Natural killer cell (primary cell): Measurements from ENCODE around the gene UGT1A6. TPM values are rescaled to one million over a fixed set of nuclear protein-coding genes. Genes with fewer than 3 reads are reported as not detected.

Source experiments
- ATAC-seq, 3 donors: fragments of 150-1000 bp in 2 of 3; fragments of 200-7000 bp in 1 of 3; cut with Tn5 transposase; 1 replicate in 1 of 3; 2 replicates in 2 of 3; pipeline ENCODE4 v1.10.0; 2021; ENCODE audit warnings: mild to moderate bottlenecking in 2 of 3, moderate library complexity in 2 of 3
- DNase-seq, 2 donors: peaks; one replicate each; pipeline versions ENCODE4 v3.0.0 to v3.0.0-alpha.2; 2013 to 2021; ENCODE audit warnings: mixed read lengths in 1 of 2
- H3K27ac ChIP-seq: one replicate; pipeline ENCODE4 v1.5.1; 2013; ENCODE audit warnings: mild to moderate bottlenecking, low read length
- H3K27me3 ChIP-seq: one replicate; pipeline ENCODE4 v1.6.1; 2013; ENCODE audit warnings: low read length; ENCODE audit not compliant: control insufficient read depth, insufficient read depth
- H3K36me3 ChIP-seq: one replicate; pipeline ENCODE4 v1.6.1; 2013; ENCODE audit warnings: low read length; ENCODE audit not compliant: control insufficient read depth, insufficient read depth
- H3K4me1 ChIP-seq: one replicate; pipeline ENCODE4 v1.6.1; 2013; ENCODE audit warnings: low read length; ENCODE audit not compliant: control insufficient read depth, insufficient read depth
- H3K4me3 ChIP-seq: one replicate; pipeline ENCODE4 v1.5.1; 2013; ENCODE audit warnings: low read length
- H3K9me3 ChIP-seq: one replicate; pipeline ENCODE4 v1.6.1; 2013; ENCODE audit warnings: low read length; ENCODE audit not compliant: control insufficient read depth, insufficient read depth
- H3K27ac Mint-ChIP-seq, 2 donors: one replicate each; pipeline ENCODE4 v1.8.0; 2022; ENCODE audit warnings: mild to moderate bottlenecking in 2 of 2, mixed read lengths in 2 of 2, moderate library complexity in 1 of 2
- H3K27me3 Mint-ChIP-seq, 2 donors: one replicate each; pipeline ENCODE4 v1.8.0; 2022; ENCODE audit warnings: low read depth in 2 of 2, mixed read lengths in 2 of 2
- H3K36me3 Mint-ChIP-seq: one replicate; pipeline ENCODE4 v1.8.0; 2022; ENCODE audit warnings: mixed read lengths
- H3K4me1 Mint-ChIP-seq, 2 donors: one replicate each; pipeline ENCODE4 v1.8.0; 2022; ENCODE audit warnings: mixed read lengths in 2 of 2
- H3K4me3 Mint-ChIP-seq: one replicate; pipeline ENCODE4 v1.8.0; 2022; ENCODE audit warnings: mild to moderate bottlenecking, moderate library complexity, mixed read lengths
- H3K9me3 Mint-ChIP-seq, 2 donors: one replicate each; pipeline ENCODE4 v1.8.0; 2022; ENCODE audit warnings: mixed read lengths in 2 of 2
- CTCF ChIP-seq: fragments of 200-600 bp; IDR thresholded peaks from one replicate; pipeline ENCODE4 v1.8.0; 2022; ENCODE audit warnings: antibody characterized with exemption
- WGBS: methylation state at CpG from one replicate; pipeline ENCODE4 v1.1.7; 2013; ENCODE audit warnings: missing lambda C conversion rate; ENCODE audit not compliant: insufficient coverage; 5-methylcytosine and 5-hydroxymethylcytosine counted together
- intact Hi-C: fragments of 100-400 bp; cut with micrococcal nuclease; formaldehyde crosslinking; loops from one replicate; pipeline ENCODE4 v1.14.2; 2022
- total RNA-seq, 4 donors: library from RNA; stranded (reverse); fragments of 120-200 nt in 1 of 4; gene quantifications; one replicate each; pipeline versions ENCODE4 v1.2.3 to v1.2.4, GENCODE V29; 2013 to 2022

The UGT1A6 gene
- total RNA-seq, 3 donors from 2014 or later (not counting 1 experiment from before 2014, with no cell fraction given), result not detected

GRCh38 chr2:233807966-233808935 is 115.6 kb downstream of the UGT1A6 start:
- Histone ChIP-seq H3K4me3 (no peak overlapping the region), H3K9me3 (no peaks in the 10 kb centered on the region), H3K27me3 (no peaks in the 10 kb centered on the region), H3K27ac (no peak overlapping the region), H3K36me3 (no peaks in the 10 kb centered on the region), H3K4me1 (no peaks in the 10 kb centered on the region)
- DNase-seq (peak in 1 of 2 donors; percentile 13), ATAC-seq (no peak)
- Mint-ChIP-seq H3K4me3 (no peak overlapping the region), H3K27ac (no peak overlapping the region), H3K9me3 (no peaks in the 10 kb centered on the region), H3K36me3 (no peaks in the 10 kb centered on the region), H3K27me3 (peaks cover 18 to 34% of the 10 kb centered on the region in 2 donors), H3K4me1 (no peaks in the 10 kb centered on the region)
- 72% methylated on average over 10 of the region's 10 CpGs for WGBS
- intact Hi-C loops, result no loop called here
- TF ChIP-seq CTCF, result no peak

GRCh38 chr2:233810385-233810784 is 117.7 kb downstream of the UGT1A6 start:
- ATAC-seq (no peak), DNase-seq (no peak)
- no peaks in the 10 kb centered on the region for H3K9me3 Mint-ChIP-seq
- no peaks in the 10 kb centered on the region for H3K4me1 Mint-ChIP-seq
- Histone ChIP-seq H3K4me3 (no peak overlapping the region), H3K27ac (no peak overlapping the region), H3K9me3 (no peaks in the 10 kb centered on the region), H3K27me3 (no peaks in the 10 kb centered on the region), H3K36me3 (no peaks in the 10 kb centered on the region), H3K4me1 (no peaks in the 10 kb centered on the region)
- H3K4me3 Mint-ChIP-seq, result no peak overlapping the region
- TF ChIP-seq CTCF, result no peak
- intact Hi-C loops, result no loop called here
- H3K36me3 Mint-ChIP-seq, result no peaks in the 10 kb centered on the region
- 86% methylated on average over 5 of the region's 6 CpGs for WGBS
- peaks cover 8 to 27% of the 10 kb centered on the region in 2 donors for H3K27me3 Mint-ChIP-seq
- H3K27ac Mint-ChIP-seq, result no peak overlapping the region

GRCh38 chr2:233811087-233811486 is 118.4 kb downstream of the UGT1A6 start:
- Histone ChIP-seq H3K4me3 (no peak overlapping the region), H3K4me1 (no peaks in the 10 kb centered on the region), H3K27me3 (no peaks in the 10 kb centered on the region), H3K9me3 (no peaks in the 10 kb centered on the region), H3K27ac (no peak overlapping the region), H3K36me3 (no peaks in the 10 kb centered on the region)
- ATAC-seq (no peak), DNase-seq (no peak)
- Mint-ChIP-seq H3K36me3 (no peaks in the 10 kb centered on the region), H3K4me1 (no peaks in the 10 kb centered on the region), H3K27ac (no peak overlapping the region), H3K9me3 (no peaks in the 10 kb centered on the region), H3K27me3 (peaks cover 8 to 27% of the 10 kb centered on the region in 2 donors), H3K4me3 (no peak overlapping the region)
- TF ChIP-seq CTCF, result no peak
- intact Hi-C loops, result no loop called here
- 86% methylated on average over 4 of the region's 4 CpGs for WGBS
